Parathyroid adenoma (tissue), 2 donors: ENCODE data around the gene SAE1.

ENCODE experiments used
- H2AFZ ChIP-seq: fragments of 300-600 bp; sonication (generic); one replicate; pipeline ENCODE4 v1.7.0; 2017; ENCODE audit warnings: antibody characterized with exemption, mild to moderate bottlenecking
- H3K27ac ChIP-seq: fragments of 300-600 bp; sonication (generic); one replicate; pipeline ENCODE4 v1.7.0; 2017
- H3K27me3 ChIP-seq: fragments of 300-600 bp; sonication (generic); one replicate; pipeline ENCODE4 v1.7.0; 2017; ENCODE audit warnings: low read length; ENCODE audit not compliant: control insufficient read depth, insufficient read depth
- H3K36me3 ChIP-seq: fragments of 300-600 bp; sonication (generic); one replicate; pipeline ENCODE4 v1.7.0; 2017; ENCODE audit warnings: low read length; ENCODE audit not compliant: control insufficient read depth, insufficient read depth
- H3K4me1 ChIP-seq: fragments of 300-600 bp; sonication (generic); one replicate; pipeline ENCODE4 v1.7.0; 2017; ENCODE audit warnings: control low read depth
- H3K4me2 ChIP-seq: fragments of 300-600 bp; sonication (generic); one replicate; pipeline ENCODE4 v1.7.0; 2017; ENCODE audit warnings: low read length
- H3K4me3 ChIP-seq: fragments of 300-600 bp; sonication (generic); one replicate; pipeline ENCODE4 v1.7.0; 2017; ENCODE audit warnings: low read depth, low read length
- H3K79me2 ChIP-seq: fragments of 300-600 bp; sonication (generic); one replicate; pipeline ENCODE4 v1.7.0; 2017; ENCODE audit warnings: control low read depth
- H3K9ac ChIP-seq: fragments of 300-600 bp; sonication (generic); one replicate; pipeline ENCODE4 v1.7.0; 2017; ENCODE audit warnings: mild to moderate bottlenecking
- H3K9me3 ChIP-seq: fragments of 300-600 bp; sonication (generic); one replicate; pipeline ENCODE4 v1.7.0; 2017; ENCODE audit warnings: low read length; ENCODE audit not compliant: control insufficient read depth
- CTCF ChIP-seq: fragments of 300-600 bp; sonication (generic); IDR thresholded peaks from one replicate; pipeline ENCODE4 v1.7.0; 2017; ENCODE audit warnings: antibody characterized with exemption, mild to moderate bottlenecking
- donor health status: primary hyperparathyroidism.

Gene SAE1

DNA sequence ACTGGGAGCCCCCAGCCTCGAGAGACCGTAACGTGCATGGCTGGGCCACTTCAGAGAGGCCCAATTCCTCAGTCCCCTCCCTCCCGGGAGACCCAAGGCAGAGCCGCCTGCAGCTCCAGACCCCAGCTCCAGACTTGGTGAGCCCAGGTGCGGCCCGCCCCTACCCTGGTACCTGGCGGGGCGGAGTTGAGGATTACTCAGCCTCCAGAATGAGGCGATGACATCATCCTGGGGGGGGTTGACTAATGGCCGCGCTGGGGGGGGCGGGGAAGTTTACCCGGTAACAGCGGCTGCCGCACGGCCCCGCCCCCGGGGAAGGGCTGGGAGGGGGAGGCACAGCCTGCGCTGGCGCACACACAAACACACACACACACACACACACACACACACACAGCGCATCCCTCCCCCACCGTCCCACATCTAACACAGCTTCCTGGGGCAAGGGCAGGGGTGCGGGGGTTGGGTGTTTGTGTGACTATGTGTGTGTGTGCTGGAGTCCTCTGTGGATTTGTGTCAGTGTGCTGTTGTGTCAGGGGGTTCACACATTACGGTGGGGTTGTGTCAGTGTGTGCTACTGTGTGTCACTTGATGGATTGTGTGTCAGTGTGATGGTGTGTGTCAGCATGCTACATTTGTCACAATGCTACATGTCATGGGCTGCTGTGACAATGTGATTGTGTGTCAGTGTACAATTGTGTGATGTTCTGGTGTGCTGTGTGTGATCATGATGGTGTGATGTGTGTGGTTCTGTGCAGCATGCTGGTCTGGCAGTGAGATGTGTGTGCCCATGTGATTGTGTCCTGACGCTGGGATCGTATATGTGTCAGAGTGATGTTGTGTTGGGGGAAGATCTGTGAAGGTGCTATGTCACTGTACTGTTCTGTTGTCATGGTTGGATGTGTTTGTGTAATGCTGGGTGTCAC lies 110.6 kb downstream of the SAE1 start:
- peak overlapping the region; percentile 36 for H3K4me2 ChIP-seq
- no peaks in the 10 kb centered on the region for H3K9me3 ChIP-seq
- H2AFZ ChIP-seq: peak overlapping the region; percentile 38
- H3K27ac ChIP-seq: no peak overlapping the region
- H3K27me3 ChIP-seq: no peaks in the 10 kb centered on the region
- no peak overlapping the region for H3K9ac ChIP-seq
- H3K79me2 ChIP-seq: no peaks in the 10 kb centered on the region
- no peak for TF ChIP-seq CTCF
- peaks cover 12% of the 10 kb centered on the region for H3K4me1 ChIP-seq
- no peaks in the 10 kb centered on the region for H3K36me3 ChIP-seq
- peak overlapping the region; percentile 42 for H3K4me3 ChIP-seq

GRCh38 chr19:47241919-47242577 lies 111.4 kb downstream of the SAE1 start:
- H3K4me1 ChIP-seq: peaks cover 12% of the 10 kb centered on the region
- no peak for TF ChIP-seq CTCF
- H2AFZ ChIP-seq: no peak overlapping the region

GRCh38 chr19:47243364-47243775 lies 112.7 kb downstream of the SAE1 start:
- H3K36me3 ChIP-seq: no peaks in the 10 kb centered on the region
- H2AFZ ChIP-seq: peak overlapping the region; percentile 61
- peak overlapping the region; percentile 61 for H3K27ac ChIP-seq
- no peaks in the 10 kb centered on the region for H3K27me3 ChIP-seq
- no peak overlapping the region for H3K9ac ChIP-seq
- H3K4me2 ChIP-seq: peak overlapping the region; percentile 26
- peak overlapping the region; percentile 49 for H3K4me3 ChIP-seq
- no peaks in the 10 kb centered on the region for H3K9me3 ChIP-seq
- TF ChIP-seq CTCF: no peak
- no peaks in the 10 kb centered on the region for H3K79me2 ChIP-seq
- peaks cover 12% of the 10 kb centered on the region for H3K4me1 ChIP-seq

More at GRCh38 chr19:47241919-47242577, 111.4 kb downstream of the SAE1 start:
- no peaks in the 10 kb centered on the region for H3K36me3 ChIP-seq
- no peak overlapping the region for H3K4me3 ChIP-seq
- H3K4me2 ChIP-seq: no peak overlapping the region
- no peak overlapping the region for H3K27ac ChIP-seq
- no peak overlapping the region for H3K9ac ChIP-seq
- H3K27me3 ChIP-seq: no peaks in the 10 kb centered on the region
- H3K9me3 ChIP-seq: no peaks in the 10 kb centered on the region
- no peaks in the 10 kb centered on the region for H3K79me2 ChIP-seq

GRCh38 chr19:47243776-47244547 lies 113.3 kb downstream of the SAE1 start:
- peak overlapping the region; percentile 61 for H3K27ac ChIP-seq
- peak overlapping the region; percentile 49 for H3K4me3 ChIP-seq
- H3K4me1 ChIP-seq: peaks cover 12% of the 10 kb centered on the region
- peak overlapping the region; percentile 72 for H3K4me2 ChIP-seq
- no peaks in the 10 kb centered on the region for H3K27me3 ChIP-seq
- no peaks in the 10 kb centered on the region for H3K9me3 ChIP-seq
- peak; percentile 99 for TF ChIP-seq CTCF
- no peaks in the 10 kb centered on the region for H3K36me3 ChIP-seq
- H2AFZ ChIP-seq: peak overlapping the region; percentile 65
- H3K79me2 ChIP-seq: no peaks in the 10 kb centered on the region
- no peak overlapping the region for H3K9ac ChIP-seq
